ENCODE results near the gene APLF. TPM values are rescaled to one million over a fixed set of nuclear protein-coding genes. Genes with fewer than 3 reads are reported as not detected.
"Not testable (repeated sequence)": the region's sequence is repeated elsewhere in the genome, so short reads cannot be mapped to it uniquely, and the experiment has no call there.

APLF gene
- polyA plus RNA-seq, 6 donors from 2014 or later = 1.7 to 3.1 (median 2.8) TPM; not detected in 1

- Mint-ChIP-seq H3K4me1 (peaks cover 32 to 57% (median 34%) of the 10 kb centered on the region in 3 donors), H3K36me3 (no peaks in the 10 kb centered on the region), H3K27ac (peak overlapping the region in 1 of 6 donors; percentile 15), H3K4me3 (no peak overlapping the region), H3K27me3 (no peaks in the 10 kb centered on the region), H3K9me3 (peaks cover 0 to 4% (median 0%) of the 10 kb centered on the region in 7 donors)
- ATAC-seq (ENCODE audit: low read depth in 2 of 2) (no peak), DNase-seq (no peak)
These were observed 35.9 kb upstream of the APLF start for GRCh38 chr2:68431316-68431972.

GRCh38 chr2:68432696-68433658, 34.4 kb upstream of the APLF start:
- Mint-ChIP-seq H3K27ac (peak overlapping the region in 1 of 6 donors; percentile 59), H3K27me3 (no peaks in the 10 kb centered on the region), H3K4me1 (peaks cover 23 to 56% (median 33%) of the 10 kb centered on the region in 3 donors), H3K9me3 (peaks cover 0 to 4% (median 0%) of the 10 kb centered on the region in 7 donors), H3K4me3 (peak overlapping the region in 1 of 8 donors; percentile 29), H3K36me3 (no peaks in the 10 kb centered on the region)
- DNase-seq (no peak), ATAC-seq (ENCODE audit: low read depth in 2 of 2) (no peak)

- Mint-ChIP-seq H3K27ac (no peak overlapping the region), H3K9me3 (peaks cover 0 to 4% (median 0%) of the 10 kb centered on the region in 7 donors), H3K4me1 (peaks cover 37 to 55% (median 42%) of the 10 kb centered on the region in 3 donors), H3K27me3 (no peaks in the 10 kb centered on the region), H3K36me3 (no peaks in the 10 kb centered on the region), H3K4me3 (no peak overlapping the region)
- ATAC-seq (ENCODE audit: low read depth in 2 of 2) (no peak), DNase-seq (no peak)
These were observed 32.4 kb upstream of the APLF start for GRCh38 chr2:68434981-68435380.

GRCh38 chr2:68435615-68436014, 31.8 kb upstream of the APLF start:
- DNase-seq (no peak), ATAC-seq (ENCODE audit: low read depth in 2 of 2) (no peak)
- peaks cover 0 to 4% (median 0%) of the 10 kb centered on the region in 7 donors for H3K9me3 Mint-ChIP-seq
- H3K4me3 Mint-ChIP-seq = no peak overlapping the region
- peaks cover 43 to 60% (median 46%) of the 10 kb centered on the region in 3 donors for H3K4me1 Mint-ChIP-seq
- H3K27me3 Mint-ChIP-seq = no peaks in the 10 kb centered on the region
- peak overlapping the region in 1 of 6 donors; percentile 50 for H3K27ac Mint-ChIP-seq
- no peaks in the 10 kb centered on the region for H3K36me3 Mint-ChIP-seq

GRCh38 chr2:68436270-68436669, 31.1 kb upstream of the APLF start:
- Mint-ChIP-seq H3K27me3 (no peaks in the 10 kb centered on the region), H3K36me3 (no peaks in the 10 kb centered on the region), H3K4me3 (peak overlapping the region in 2 of 8 donors; percentile 40 to 53), H3K27ac (peak overlapping the region in 3 of 6 donors; percentile 50 to 75 (median 63)), H3K9me3 (peaks cover 0 to 4% (median 0%) of the 10 kb centered on the region in 7 donors), H3K4me1 (peaks cover 50 to 66% (median 50%) of the 10 kb centered on the region in 3 donors)
- no peak for DNase-seq
- no peak for ATAC-seq (ENCODE audit: low read depth in 2 of 2)

GRCh38 chr2:68438455-68439303, 28.7 kb upstream of the APLF start:
- Mint-ChIP-seq H3K36me3 (no peaks in the 10 kb centered on the region), H3K9me3 (peaks cover 0 to 2% (median 0%) of the 10 kb centered on the region in 7 donors), H3K27me3 (no peaks in the 10 kb centered on the region), H3K4me1 (peaks cover 48 to 66% (median 51%) of the 10 kb centered on the region in 3 donors), H3K27ac (peak overlapping the region in 4 of 6 donors; percentile 38 to 89 (median 81)), H3K4me3 (peak overlapping the region in 3 of 8 donors; percentile 9 to 35 (median 11))
- DNase-seq (no peak), ATAC-seq (ENCODE audit: low read depth in 2 of 2) (no peak)

GRCh38 chr2:68441179-68441993, 26.0 kb upstream of the APLF start:
- Mint-ChIP-seq H3K36me3 (no peaks in the 10 kb centered on the region), H3K4me1 (peaks cover 37 to 49% (median 39%) of the 10 kb centered on the region in 3 donors), H3K4me3 (peak overlapping the region; percentile 6 to 84 (median 74)), H3K27ac (peak overlapping the region; percentile 88 to 99 (median 96)), H3K27me3 (no peaks in the 10 kb centered on the region), H3K9me3 (no peaks in the 10 kb centered on the region)
- ATAC-seq (ENCODE audit: low read depth in 2 of 2) (peak; percentile 99), DNase-seq (peak; percentile 92)

- Mint-ChIP-seq H3K27ac (peak overlapping the region in 4 of 6 donors; percentile 7 to 99 (median 92)), H3K4me1 (peaks cover 34 to 43% (median 37%) of the 10 kb centered on the region in 3 donors), H3K9me3 (peaks cover 0 to 1% (median 0%) of the 10 kb centered on the region in 7 donors), H3K36me3 (no peaks in the 10 kb centered on the region), H3K4me3 (no peak overlapping the region), H3K27me3 (no peaks in the 10 kb centered on the region)
- DNase-seq (no peak), ATAC-seq (ENCODE audit: low read depth in 2 of 2) (no peak)
These were observed 25.4 kb upstream of the APLF start for GRCh38 chr2:68441994-68442322.

- not testable (repeated sequence) for H3K27ac Mint-ChIP-seq; H3K36me3 Mint-ChIP-seq; H3K9me3 Mint-ChIP-seq; DNase-seq; H3K27me3 Mint-ChIP-seq; H3K4me1 Mint-ChIP-seq; H3K4me3 Mint-ChIP-seq; ATAC-seq (ENCODE audit: low read depth in 2 of 2)
These were observed 21.0 kb upstream of the APLF start for GRCh38 chr2:68446425-68446824.

- Mint-ChIP-seq H3K4me3 (no peak overlapping the region), H3K36me3 (no peaks in the 10 kb centered on the region), H3K27ac (peak overlapping the region in 1 of 6 donors; percentile 87), H3K9me3 (peaks cover 0 to 4% (median 2%) of the 10 kb centered on the region in 7 donors), H3K4me1 (no peaks in the 10 kb centered on the region), H3K27me3 (no peaks in the 10 kb centered on the region)
- DNase-seq (no peak), ATAC-seq (ENCODE audit: low read depth in 2 of 2) (peak in 1 of 2 donors; percentile 19)
These were observed 20.3 kb upstream of the APLF start for GRCh38 chr2:68447118-68447517.

GRCh38 chr2:68448671-68449653, 18.4 kb upstream of the APLF start:
- peak overlapping the region in 2 of 6 donors; percentile 23 to 67 for H3K27ac Mint-ChIP-seq
- H3K9me3 Mint-ChIP-seq = peaks cover 0 to 4% (median 2%) of the 10 kb centered on the region in 7 donors
- H3K4me1 Mint-ChIP-seq = peaks cover 0 to 6% (median 0%) of the 10 kb centered on the region in 3 donors
- DNase-seq (peak; percentile 39), ATAC-seq (ENCODE audit: low read depth in 2 of 2) (peak; percentile 26 to 46)
- no peak overlapping the region for H3K4me3 Mint-ChIP-seq
- H3K36me3 Mint-ChIP-seq = no peaks in the 10 kb centered on the region
- no peaks in the 10 kb centered on the region for H3K27me3 Mint-ChIP-seq

Data from naive B cell (primary cell).